NK-92 (cell line): ENCODE measurements around the gene CYTH3.

Experiments
- DNase-seq: peaks from one replicate; lab custom pipeline; 2025; ENCODE audit not compliant: unreplicated experiment; lab: John Stamatoyannopoulos, UW

The CYTH3 gene

DNA sequence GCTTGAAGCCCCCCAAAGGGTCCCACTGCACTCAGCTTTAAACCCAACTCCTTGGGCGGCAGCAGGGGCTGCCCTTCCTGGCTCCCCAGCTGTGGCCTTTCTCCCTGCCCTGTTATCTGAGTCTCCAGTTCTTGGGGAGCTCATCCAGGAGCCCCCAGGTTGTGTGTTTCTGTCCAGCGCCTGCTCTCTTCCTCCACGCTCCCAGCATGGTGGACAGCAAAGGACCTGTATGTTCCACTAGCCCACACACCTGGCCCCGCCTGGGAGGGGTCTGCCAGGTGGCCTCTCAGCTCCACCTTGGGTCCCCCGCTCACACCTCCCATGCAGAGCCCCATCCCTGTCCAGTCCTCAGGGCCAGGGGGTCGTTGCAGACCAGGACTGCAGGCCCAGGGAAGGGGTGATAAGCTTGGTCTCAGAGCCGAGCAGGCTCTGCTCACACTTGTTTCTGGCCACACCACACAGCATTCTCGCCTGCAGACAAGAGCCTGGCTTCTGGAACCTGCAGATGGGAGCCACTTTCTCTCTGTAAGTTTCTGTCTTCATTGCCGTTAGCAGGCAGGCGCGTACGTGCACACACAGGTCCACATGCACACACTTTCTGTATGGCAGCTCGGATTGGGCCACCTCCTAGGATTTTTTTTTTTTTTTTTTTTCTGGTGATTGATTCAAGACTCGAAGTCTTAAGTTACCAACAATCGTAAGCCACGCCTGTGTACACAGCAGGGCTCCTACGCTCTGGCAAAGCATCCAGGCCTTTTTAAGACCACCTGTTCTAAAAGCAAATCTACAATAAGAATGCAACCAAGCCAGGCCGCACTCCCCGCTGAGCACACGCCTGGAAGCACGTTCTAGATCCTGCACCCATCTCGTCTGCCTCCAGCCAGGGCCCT, 104.6 kb downstream of the CYTH3 start:
- no peak for DNase-seq

GRCh38 chr7:6167004-6167551, 105.3 kb downstream of the CYTH3 start:
- DNase-seq: no peak

DNA sequence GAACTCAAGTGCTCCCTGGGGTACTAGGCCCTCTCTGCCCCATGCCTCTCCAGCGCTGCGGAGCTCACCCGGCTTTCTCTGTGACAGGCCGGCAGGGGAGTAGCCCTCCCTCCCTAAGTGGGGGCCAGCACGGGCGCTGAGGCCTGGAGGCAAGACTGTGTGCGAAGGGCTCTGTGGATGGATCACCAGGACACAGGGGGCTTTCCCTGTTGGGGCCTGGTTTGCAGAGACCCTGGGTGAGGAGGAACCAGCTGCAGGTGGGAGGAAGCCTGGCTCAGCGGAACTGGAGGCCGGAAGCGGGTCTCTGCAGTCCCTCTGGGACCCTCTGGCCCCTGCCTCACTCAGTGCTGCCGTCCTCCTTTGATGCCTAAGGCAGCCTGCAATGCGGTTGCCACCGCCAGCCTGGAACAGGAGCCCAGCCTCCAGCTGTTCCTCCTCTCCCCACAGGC, 106.0 kb downstream of the CYTH3 start:
- no peak for DNase-seq

DNA sequence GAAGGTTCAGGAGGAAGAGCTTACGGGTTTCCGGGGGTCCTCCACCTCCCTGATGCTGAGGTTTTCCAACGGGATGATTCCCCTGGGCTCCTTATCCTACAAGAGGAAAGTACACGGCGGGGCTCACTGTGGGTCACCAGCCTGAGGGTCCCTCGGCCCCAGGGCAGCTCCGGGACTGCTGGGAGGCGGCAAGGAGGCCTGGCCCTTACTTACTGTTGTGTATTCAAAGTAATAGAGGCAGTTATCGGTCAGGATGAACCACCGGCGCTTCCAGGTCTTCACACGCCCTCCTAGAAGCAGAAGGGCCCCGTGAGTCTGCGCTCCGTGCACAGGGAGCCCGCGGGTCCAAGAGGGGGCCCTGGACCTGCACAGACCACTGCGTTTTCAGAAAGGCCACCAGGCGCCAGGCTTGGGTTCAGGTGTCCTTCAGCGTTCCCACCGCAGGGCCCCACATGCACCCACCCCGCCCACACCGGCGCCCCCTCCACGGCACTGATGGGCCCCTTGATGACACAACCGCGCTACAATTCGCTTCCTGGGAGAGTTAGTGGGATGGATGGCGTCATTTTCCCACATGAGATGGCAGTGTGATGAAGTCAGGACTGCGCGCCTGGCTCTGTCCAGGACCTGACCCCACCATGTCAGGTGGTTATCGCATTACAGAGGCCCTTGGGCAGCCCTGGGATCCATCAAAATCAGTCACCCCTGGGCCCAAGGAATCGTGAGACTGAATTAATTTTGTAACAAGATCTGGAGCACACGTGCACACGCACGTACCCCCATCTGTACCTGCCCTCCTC, 106.7 kb downstream of the CYTH3 start:
- DNase-seq: no peak

DNA sequence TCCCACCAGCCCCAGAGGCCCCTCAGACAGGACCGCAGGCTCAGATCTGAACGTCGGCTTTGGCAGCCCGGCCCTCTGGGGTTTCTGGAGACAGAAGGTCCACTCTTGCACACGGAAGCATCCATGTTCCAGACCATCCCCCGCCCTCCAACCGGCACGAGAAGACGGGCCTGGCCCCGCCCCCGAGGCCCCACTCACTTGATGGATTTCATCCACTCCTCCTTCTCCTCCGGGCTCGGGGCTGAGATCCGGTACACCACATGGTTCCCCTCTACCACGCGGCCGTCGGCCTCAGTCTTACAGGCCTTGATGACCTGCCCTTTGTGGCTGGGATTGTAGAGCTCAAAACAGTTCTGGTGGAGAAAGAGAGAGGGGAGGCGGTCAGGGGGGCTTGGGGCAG, 107.3 kb downstream of the CYTH3 start:
- DNase-seq: no peak

DNA sequence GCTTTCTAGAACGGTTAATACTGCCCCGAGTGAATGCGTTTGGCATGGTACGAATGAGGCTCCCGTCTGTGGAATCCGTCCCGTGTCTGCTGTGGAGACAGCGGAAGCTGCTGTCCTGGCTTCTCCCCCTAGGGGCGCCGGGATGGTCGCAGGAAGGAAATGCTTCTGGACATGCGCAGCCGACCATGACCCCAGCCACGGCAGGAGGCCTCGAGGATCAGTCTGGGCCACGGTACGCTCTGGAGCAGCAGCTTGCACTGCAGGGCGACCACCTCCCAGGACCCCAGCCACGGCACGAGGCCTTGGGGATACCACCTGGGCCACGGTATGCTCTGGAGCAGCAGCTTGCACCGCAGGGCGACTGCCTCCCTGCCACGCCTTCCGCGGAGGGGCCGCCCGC, 107.9 kb downstream of the CYTH3 start:
- no peak for DNase-seq

DNA sequence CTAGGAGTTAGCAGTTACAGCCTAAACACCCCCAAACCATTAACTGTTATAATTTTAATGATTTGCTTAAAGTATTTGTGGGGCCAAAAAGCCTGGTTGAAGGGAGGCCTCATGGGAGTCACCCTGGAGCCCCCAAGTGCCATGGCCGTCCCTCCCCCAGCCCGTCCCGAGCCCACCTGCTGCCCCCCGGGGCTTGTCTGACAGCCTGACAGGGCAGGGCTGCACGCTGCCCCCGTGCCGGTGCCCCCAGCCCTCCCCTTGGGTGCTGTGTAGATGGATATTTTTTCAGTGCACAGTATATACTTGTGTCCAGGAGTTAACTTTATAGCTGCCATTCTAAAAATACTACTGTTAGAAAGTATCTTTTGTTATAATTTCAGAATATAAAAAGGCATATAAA, 108.4 kb downstream of the CYTH3 start:
- no peak for DNase-seq

DNA sequence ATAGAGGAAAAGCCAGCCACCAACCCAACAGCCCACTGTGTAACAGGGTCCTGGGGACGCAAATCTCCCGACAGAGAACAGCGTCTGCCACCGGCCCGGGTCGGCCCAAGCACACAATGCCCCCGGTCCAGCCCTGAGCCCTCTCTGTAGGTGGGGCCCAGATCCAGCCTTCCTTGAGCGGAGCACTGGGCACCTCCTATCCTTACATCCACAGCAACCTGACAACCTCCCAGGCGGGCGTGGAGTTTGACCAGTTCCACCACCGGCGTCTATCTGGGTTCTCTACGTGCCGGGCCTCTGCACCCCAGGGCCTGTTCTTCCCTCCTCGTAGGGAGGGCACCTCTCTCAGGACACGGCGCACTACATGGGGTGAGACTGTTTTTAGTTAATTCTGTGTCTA, 109.0 kb downstream of the CYTH3 start:
- DNase-seq: no peak

- DNase-seq: no peak
Measured at GRCh38 chr7:6162650-6163366, 109.6 kb downstream of the CYTH3 start.

- no peak for DNase-seq
Measured at GRCh38 chr7:6162331-6162620, 110.1 kb downstream of the CYTH3 start.

- no peak for DNase-seq
Measured at GRCh38 chr7:6161463-6162330, 110.7 kb downstream of the CYTH3 start.

- no peak for DNase-seq
Measured at GRCh38 chr7:6160191-6160623, 112.2 kb downstream of the CYTH3 start.

GRCh38 chr7:6159524-6160031, 112.8 kb downstream of the CYTH3 start:
- no peak for DNase-seq

GRCh38 chr7:6159097-6159483, 113.3 kb downstream of the CYTH3 start:
- no peak for DNase-seq

DNA sequence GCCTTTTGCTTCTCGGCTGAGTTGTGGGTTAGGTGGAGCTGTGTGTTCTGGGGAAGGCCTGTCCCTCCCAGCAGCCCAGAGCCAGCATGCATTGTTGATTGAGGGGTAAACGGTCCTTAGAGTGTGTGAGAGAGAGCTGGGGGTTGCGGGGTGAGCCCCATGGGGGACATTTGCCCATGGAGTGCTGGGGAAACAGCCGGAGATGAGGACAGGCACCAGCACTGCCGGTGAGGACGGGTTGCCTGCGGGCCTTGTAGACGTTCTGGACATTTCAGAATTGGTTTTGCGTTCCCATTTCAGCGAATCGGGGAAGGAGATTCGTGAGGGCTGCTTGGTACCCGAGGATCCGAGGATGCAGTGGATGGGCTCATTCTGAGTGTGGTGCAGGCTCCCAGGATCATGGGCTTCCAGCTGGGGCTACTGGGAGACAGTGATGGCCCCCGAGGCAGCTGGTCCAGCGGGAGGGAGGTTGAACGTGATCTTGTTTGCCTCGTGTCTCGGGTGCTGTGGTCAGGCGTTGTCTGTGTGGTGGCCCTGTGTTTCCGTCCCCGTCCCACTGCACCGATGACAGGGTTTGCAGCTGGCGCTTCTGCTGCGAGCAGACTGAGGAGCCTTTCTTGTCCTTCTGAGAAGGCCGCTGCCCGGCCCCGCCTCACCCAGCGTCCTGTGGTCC, 113.9 kb downstream of the CYTH3 start:
- no peak for DNase-seq

DNA sequence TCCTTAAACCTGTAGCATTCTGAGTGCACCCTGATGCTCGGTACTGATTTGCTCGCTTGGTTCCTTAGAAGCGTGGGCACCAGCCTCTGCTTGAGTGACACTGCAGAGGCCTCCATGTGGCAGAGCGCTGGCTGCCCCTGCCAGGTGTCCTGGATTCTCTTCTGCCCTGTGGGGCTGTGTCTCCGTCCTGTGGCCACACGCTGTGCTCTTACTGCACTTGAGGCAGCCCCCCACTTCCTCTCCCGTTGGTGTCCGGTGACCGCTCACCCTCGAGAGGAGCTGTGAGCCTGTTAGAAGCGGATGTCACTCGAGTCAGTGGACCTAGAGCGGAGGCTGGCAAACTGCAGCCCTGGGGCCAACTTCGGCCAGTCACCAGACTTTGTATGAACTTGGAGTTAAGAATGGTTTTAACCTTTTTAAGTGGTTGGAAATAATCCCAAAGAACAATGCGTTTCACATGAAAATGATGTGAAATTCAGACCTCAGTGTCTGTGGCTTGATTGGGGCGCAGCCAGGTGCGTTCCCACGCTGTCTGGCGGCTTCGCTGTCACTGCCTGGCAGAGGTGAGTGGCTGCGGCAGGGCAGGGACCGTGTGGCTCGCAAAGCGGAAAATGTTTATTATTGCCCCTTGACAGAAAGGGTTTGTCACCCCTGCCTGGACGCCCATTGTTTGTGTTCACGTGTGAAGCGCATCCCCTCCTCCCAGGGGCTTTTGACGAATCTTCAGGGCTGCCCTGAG, 114.6 kb downstream of the CYTH3 start:
- no peak for DNase-seq

DNA sequence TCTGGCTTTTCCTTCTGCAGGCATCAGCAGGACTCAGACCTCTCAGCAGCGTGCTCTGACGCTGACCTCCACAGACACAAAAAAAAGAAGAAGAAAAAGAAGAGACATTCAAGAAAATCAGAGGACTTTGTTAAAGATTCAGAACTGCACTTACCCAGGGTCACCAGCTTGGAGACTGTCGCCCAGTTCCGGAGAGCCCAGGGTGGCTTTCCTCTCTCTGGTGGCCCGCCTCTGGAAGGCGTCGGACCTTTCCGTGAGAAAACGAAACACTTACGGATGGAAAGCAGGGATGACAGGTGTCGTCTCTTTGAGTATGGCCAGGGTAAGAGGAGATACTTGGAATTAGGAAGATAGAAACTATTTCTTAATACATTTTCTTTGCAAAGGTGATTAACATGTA, 115.7 kb downstream of the CYTH3 start:
- DNase-seq: no peak

GRCh38 chr7:6155596-6155995, 116.8 kb downstream of the CYTH3 start:
- no peak for DNase-seq
